KOPT-K1 (cell line): ENCODE measurements around the gene ELOF1.
"Not testable (repeated sequence)": the region's sequence is repeated elsewhere in the genome, so short reads cannot be mapped to it uniquely, and the experiment has no call there.

Source experiments
- H3K27ac ChIP-seq: fragments of 200-600 bp; sonication (generic); 2 replicates; pipeline ENCODE4 v1.5.1; 2016; ENCODE audit warnings: antibody characterized with exemption, mild to moderate bottlenecking, low read depth, low read length; ENCODE audit not compliant: poor library complexity, severe bottlenecking
- H3K36me3 ChIP-seq: fragments of 200-600 bp; sonication (generic); 2 replicates; pipeline ENCODE4 v1.5.1; 2017; ENCODE audit warnings: antibody characterized with exemption, mild to moderate bottlenecking, low read length, moderate library complexity; ENCODE audit not compliant: insufficient read depth
- H3K9me3 ChIP-seq: fragments of 200-600 bp; sonication (generic); 2 replicates; pipeline ENCODE4 v1.5.1; 2017; ENCODE audit warnings: antibody characterized with exemption, low read length, mild to moderate bottlenecking; ENCODE audit not compliant: insufficient read depth, poor library complexity, severe bottlenecking

Gene ELOF1

GRCh38 chr19:11558881-11559828 is at the start of gene ELOF1:
Gene ELOF1, minus strand, starts transcription at chr19:11559230. Its CDS starts 4,883 bp downstream, at chr19:11554347.
- Histone ChIP-seq H3K9me3 (no peaks in the 10 kb centered on the region), H3K27ac (peak within 1 kb of the TSS; percentile 58), H3K36me3 (peaks cover 21% of the 10 kb centered on the region; the same call in 1 of the 2 replicates)

GRCh38 chr19:11606484-11606883 is 47.5 kb upstream of the ELOF1 start:
- no peak overlapping the region for H3K27ac ChIP-seq
- peaks cover 40% of the 10 kb centered on the region for H3K9me3 ChIP-seq
- H3K36me3 ChIP-seq = peaks cover 32% of the 10 kb centered on the region

GRCh38 chr19:11599704-11600103 is 40.7 kb upstream of the ELOF1 start:
- H3K9me3 ChIP-seq = peaks cover 11% of the 10 kb centered on the region
- peaks cover 17% of the 10 kb centered on the region; the same call in 1 of the 2 replicates for H3K36me3 ChIP-seq
- not testable (repeated sequence) for H3K27ac ChIP-seq

DNA sequence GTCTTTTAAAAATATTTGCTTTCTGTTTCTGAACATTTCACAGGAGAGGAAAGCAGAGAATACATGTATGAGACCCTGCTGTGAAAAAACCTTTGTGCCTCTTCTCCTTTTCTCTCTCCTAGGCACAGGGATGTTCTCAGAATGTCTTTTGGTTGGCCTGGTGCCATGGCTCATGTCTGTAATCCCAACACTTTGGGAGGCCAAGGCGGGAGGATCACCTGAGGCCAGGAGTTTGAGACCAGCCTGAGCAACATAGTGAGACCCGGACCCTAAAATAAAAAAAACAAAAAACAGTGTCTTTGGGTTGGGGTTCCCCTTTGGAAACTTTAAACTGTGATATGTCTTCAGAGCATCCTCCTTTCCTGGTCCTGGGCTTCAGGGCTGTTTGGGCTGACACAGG is 39.7 kb upstream of the ELOF1 start:
- Histone ChIP-seq H3K27ac (no peak overlapping the region), H3K36me3 (peaks cover 7% of the 10 kb centered on the region; the same call in 1 of the 2 replicates), H3K9me3 (peaks cover 2% of the 10 kb centered on the region)

DNA sequence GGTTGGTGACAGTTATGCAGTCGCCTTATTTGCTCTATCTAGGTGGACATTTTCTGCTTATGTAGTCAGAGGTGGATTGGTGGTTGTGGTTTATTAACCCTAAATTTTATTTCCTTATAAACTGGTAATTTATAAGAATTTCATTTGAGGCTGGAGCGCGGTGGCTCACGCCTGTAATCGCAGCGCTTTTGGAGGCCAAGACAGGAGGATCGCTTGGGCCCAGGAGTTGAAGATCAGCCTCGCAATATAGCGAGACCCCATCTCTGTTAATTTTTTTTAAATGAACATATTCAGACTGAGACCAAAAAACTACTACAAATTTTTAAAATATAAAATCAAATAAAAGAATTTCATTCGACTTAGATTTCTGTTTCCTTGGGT is 39.1 kb upstream of the ELOF1 start:
- Histone ChIP-seq H3K27ac (peak overlapping the region; percentile 84), H3K36me3 (peaks cover 6% of the 10 kb centered on the region; the same call in 1 of the 2 replicates), H3K9me3 (no peaks in the 10 kb centered on the region)

DNA sequence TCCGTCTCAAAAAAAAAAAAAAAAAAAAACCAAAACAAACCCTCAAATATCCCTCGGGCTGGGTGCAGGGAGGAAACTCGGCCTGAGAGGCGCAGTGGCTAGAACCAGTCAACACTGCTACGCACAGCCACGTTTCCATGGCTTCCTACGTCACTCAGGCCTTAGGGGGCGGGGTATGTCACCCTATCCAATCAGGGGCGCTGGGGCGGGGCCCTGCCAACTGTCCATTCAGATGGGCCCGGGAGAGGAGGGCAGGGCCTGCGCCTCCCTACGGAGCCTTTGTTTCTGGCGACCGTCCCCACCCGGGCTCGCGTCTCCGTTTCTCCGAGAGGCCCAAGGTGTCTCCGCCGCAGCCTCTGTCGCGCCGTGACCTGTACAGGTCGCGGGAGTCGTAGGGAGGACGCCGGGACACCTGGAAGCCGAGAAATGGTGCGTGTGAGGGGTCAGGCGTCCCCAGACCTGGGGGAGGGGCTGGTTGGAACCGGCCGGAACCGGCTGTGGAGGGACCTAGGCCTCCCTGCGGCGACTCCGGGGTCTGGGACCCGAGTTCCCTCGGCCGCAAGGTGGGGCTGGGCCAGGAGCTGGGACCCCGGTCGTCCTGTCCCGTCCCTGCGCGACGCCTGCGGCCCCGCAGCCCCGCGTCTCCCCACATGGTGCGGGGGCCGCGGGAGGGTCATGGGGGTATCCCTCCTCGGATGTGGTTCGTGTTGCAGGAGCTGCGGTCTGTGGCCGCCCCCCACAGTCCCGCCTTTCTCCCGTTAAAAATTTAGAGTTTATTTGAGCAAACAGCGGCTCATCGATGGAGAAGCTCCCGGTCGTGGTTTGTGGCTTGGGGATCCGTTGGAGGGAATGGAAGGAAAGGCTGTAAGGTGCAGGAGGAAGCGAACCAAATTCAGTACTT is 38.4 kb upstream of the ELOF1 start, which contains the start of gene ZNF627:
Gene ZNF627, plus strand, starts transcription at position 282 of the 901 bp plus-strand sequence. Its CDS starts 145 bp downstream, at position 427.
- H3K36me3 ChIP-seq = peaks cover 6% of the 10 kb centered on the region; the same call in 1 of the 2 replicates
- peak within 1 kb of the TSS; percentile 84 for H3K27ac ChIP-seq
- H3K9me3 ChIP-seq = no peaks in the 10 kb centered on the region

- peaks cover 6% of the 10 kb centered on the region; the same call in 1 of the 2 replicates for H3K36me3 ChIP-seq
- no peak overlapping the region for H3K27ac ChIP-seq
- no peaks in the 10 kb centered on the region for H3K9me3 ChIP-seq
Measured at GRCh38 chr19:11596156-11596555, 37.1 kb upstream of the ELOF1 start.

DNA sequence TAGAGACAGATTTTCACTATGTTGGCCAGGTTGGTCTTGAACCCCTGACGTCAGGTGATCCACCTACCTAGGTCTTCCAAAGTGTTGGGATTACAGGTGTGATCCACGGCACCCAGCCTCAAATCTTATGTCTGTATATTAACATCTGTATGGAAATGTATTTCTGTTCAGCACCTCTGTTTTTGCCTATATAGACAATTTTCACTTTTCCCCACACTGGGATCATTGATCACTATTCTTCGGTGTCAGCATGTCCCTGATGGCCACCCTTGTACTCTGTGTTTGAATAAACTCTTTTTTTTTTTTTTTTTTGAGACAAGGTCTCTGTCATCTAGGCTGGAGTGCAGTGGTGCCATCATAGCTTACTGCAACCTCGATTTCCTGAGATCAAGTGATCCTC is 35.1 kb upstream of the ELOF1 start:
- peaks cover 2% of the 10 kb centered on the region; the same call in 1 of the 2 replicates for H3K36me3 ChIP-seq
- no peaks in the 10 kb centered on the region for H3K9me3 ChIP-seq
- H3K27ac ChIP-seq = no peak overlapping the region

DNA sequence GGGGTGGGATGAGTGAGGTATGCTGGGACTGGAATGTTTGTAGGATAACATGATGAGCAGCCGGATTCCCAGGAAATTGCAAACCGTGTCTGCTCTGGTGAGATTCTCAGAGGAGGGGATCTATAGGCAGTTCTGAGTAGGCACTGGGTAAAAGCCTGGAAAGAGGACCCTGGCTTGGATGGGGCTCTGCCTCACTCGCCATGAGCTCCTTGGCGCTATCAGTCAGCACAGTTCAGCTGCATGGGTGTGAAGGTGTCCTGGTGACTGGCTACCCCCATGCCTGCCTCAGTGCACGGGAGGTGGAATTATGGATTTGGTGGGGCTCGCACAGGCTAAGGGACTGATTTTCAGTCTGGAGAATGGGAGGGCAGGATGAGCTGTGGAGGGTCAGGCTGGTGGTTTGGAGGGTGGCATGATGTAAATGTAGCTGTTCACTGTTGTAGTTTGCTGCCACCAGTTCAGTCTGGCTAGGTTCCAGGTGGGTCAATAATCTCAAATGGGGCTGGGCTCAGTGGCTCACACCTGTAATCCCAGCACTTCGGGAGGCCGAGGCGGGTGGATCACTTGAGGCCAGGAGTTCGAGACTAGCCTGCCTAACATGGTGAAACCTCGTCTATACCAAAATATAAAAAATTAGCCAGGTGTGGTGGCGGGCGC is 29.1 kb upstream of the ELOF1 start:
- no peaks in the 10 kb centered on the region for H3K9me3 ChIP-seq
- H3K27ac ChIP-seq = no peak overlapping the region
- H3K36me3 ChIP-seq = no peaks in the 10 kb centered on the region

GRCh38 chr19:11587302-11587974 is 28.4 kb upstream of the ELOF1 start:
- H3K9me3 ChIP-seq = no peaks in the 10 kb centered on the region
- no peaks in the 10 kb centered on the region for H3K36me3 ChIP-seq
- no peak overlapping the region for H3K27ac ChIP-seq

- Histone ChIP-seq H3K27ac (no peak overlapping the region), H3K36me3 (no peaks in the 10 kb centered on the region)
Measured at GRCh38 chr19:11586331-11586730, 27.3 kb upstream of the ELOF1 start.

DNA sequence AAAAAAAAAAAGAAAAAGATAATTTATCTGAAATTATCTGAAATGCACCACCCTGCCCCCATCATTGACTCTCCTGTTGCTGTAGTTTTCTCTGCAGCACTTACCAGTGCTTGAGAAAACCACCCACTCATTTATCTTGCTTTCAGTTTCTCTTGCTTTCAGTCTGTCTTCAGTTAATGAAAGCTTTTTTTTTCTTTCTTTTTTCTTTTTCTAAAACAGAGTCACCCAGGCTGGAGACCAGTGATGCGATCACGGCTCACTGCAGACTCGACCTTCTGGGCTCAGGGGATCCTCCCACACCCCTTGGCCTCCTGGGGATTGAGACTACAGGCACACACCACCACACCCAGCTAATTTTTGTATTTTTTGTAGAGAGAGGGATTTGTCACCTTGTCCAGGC is 22.7 kb upstream of the ELOF1 start:
- Histone ChIP-seq H3K36me3 (no peaks in the 10 kb centered on the region), H3K27ac (peak overlapping the region; percentile 76), H3K9me3 (no peaks in the 10 kb centered on the region)

More at GRCh38 chr19:11586331-11586730, 27.3 kb upstream of the ELOF1 start:
- no peaks in the 10 kb centered on the region for H3K9me3 ChIP-seq

- Histone ChIP-seq H3K27ac (no peak overlapping the region), H3K9me3 (no peaks in the 10 kb centered on the region)
Measured at GRCh38 chr19:11580116-11580515, 21.1 kb upstream of the ELOF1 start.

More at GRCh38 chr19:11580116-11580515, 21.1 kb upstream of the ELOF1 start:
- no peaks in the 10 kb centered on the region for H3K36me3 ChIP-seq
